RPMI8226 (cell line): ENCODE results near the gene XXYLT1.
"Not testable (repeated sequence)": the region's sequence is repeated elsewhere in the genome, so short reads cannot be mapped to it uniquely, and the experiment has no call there.

Source experiments
- DNase-seq: peaks from one replicate; pipeline ENCODE4 v3.0.0-alpha.2; 2015

Gene XXYLT1

DNA sequence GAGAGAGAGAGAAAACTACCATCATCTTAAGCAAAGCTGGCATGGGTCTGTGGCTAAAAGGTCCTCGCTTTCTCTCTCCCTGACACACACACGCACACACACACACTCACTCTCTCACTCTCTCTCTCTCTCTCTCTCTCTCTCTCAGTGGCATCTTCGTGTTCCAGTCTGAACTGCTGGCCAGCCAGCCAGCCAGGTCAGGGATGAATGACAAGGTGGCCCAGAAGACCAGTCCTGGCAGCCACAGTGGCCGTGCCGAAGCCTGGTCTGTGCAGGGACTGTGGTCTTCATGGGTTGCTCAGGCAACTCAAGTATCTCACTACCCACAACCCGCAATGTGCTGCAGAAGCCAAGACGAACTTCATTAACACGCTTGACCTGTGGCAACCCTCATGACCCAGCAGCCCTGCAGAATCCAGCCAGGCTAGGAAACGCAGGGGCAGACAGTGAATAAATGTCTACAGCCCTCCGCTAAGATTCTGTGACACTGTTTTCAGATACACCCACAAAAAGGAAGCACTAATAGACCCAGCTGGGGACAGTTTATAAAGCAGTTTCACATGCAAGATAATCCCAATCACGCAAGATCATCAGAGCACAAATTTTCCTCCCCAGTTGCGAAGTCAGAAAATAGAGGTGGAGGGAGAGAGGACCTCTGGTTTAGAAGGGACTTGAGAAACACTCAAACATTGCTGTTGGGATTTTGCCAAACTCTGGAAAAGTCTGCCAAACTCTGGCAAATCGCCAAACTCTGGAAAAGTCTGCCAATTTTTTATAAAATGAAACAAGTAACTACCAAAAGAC, 66.4 kb downstream of the XXYLT1 start:
- peak; percentile 32 for DNase-seq

GRCh38 chr3:195203606-195204005, 67.4 kb downstream of the XXYLT1 start:
- no peak for DNase-seq

DNA sequence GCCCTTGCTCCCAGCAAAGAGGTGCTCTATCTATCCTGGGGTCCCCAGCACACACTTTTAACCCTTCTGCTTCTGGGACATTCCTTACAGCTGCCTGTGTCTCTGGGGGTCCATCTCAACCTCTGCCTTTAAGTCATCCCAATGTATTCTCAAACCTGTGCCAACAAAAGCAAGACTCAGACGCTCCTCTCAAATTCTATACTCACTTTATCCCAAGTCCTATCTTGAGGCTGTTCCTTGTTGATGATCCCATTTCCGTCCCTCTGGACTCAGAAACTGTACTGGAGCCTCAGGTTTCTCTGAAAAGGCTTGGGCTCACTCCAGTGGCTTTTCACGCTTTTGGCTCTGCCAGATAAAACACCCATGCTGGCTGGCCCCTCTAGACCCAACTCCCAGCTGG, 69.7 kb downstream of the XXYLT1 start:
- no peak for DNase-seq

DNA sequence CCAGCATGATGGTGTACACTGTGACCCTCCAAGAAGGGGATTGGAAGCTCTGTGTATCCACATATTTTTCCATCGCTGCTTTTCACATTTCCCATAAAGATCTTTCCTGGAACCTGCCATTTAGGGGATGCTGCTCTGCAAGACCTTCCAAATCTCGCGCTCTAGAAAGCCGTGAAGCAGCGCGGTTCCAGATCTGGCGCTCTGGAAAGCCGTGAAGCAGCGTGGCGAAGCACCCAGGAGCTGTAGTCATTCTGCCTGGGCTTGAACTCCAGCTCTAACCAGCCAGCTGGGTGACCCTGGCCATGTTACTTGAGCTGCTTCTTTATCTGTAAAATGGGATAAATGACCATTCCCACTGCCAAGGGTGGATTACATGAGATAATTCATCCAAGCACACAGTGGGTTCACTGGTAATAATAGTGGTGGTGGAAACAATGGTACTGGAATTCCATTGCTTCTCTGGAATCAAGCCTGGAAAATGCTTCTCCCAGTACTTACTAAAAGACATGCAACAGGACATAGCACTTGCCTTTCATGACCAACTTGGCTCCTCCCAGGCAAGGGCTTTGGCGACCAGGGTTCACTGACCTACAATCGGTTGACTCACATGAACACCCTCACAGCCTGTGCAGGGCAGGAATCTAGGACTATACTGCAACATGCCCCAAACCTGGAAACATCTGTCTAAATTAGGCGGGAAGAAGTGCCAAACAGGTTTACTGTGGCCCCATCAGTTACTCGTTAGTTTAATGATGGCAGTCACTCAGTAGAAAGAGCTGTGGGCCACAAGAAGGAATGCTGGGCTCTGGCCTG, 70.7 kb downstream of the XXYLT1 start:
- DNase-seq = no peak

DNA sequence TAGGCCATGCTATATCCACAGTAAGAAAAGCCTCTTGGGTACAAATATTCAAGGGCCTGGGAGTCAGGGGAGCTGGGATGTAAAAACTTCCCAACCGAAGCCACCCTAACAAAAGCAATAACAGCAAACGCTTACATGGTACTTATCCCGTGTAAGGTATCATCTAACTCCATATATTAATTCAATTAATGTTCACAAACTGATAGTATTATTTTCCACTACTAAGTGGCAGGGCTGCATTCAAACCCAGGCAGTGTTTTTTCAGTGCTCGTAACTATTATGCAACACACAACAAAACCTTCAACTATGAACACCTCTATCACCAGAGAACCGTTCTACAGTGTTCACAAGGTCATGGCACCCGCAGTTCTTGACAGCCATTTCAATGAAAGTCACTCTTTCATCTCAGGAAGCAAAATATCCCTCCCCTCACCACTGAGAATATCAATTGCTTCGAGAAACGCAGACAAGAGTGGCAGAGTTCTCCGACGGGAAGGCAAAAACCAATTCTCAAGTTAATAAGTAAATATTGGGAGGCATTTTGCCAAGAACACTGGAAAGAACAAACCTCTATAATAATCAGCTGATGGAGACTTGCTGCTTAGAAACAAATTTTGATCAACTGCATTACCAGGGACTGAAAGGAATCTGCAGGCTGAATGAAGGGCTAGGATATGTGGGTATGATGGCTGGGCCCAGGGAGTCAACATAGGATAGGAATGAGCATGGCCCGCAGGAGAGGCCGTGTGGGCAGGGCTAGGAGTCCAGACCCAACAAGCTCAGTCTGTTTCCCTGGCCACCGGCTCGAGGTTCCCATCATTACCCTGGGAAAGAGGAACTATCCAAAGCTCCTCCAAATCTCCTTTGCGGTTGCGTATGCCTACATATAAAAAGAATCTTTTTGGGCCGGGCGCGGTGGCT, 72.3 kb downstream of the XXYLT1 start:
- no peak for DNase-seq

- DNase-seq = no peak
Observed at GRCh38 chr3:195197765-195198425, 73.1 kb downstream of the XXYLT1 start.

GRCh38 chr3:195196266-195196665, 74.7 kb downstream of the XXYLT1 start:
- no peak for DNase-seq

- DNase-seq = no peak
Observed at GRCh38 chr3:195195321-195196209, 75.4 kb downstream of the XXYLT1 start.

DNA sequence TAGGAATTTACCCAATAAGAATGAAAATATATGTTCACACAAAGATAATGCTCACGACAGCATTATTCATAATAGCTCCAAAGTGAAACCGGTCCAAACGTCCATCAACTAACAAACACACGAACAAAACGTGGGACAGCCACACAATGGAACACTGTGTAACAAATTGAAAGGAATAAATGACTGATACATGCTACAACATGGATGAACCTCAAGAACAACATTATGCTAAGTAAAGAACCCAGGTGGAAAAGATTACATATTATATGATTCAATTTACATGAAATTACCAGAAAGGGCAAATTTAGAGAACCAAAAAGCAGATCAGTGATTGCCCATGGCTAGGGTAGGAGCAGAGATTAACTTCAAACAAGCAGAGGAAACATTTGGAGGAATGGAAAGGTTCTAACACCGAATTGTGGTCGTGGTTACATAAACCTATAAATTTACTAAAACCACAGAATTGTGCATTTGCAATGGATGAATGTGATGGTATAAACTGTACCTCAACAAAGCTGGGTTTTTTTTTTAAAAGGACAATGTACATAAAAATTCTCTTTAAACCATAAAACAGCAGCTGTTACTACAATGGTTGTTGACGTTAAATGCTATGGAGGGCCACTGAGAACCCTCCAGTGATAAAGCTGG, 76.3 kb downstream of the XXYLT1 start:
- DNase-seq = no peak

DNA sequence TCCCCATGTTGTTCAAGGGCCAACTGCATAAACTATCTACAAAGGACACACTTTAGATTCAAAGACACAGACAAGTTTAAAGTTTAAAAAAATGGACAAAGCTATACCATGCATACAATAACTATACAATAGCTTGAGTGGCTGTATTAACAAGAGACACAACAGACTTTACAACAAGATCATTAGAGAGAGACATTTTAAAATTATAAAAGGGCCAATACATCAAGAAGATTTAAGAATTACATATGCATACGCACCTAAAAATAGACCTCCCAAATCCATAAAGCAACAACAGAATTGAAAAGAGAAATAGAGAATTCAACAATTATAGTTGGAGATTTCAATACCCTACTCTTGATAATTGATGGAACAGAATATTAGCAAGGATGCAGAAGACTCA, 79.4 kb downstream of the XXYLT1 start:
- no peak for DNase-seq

DNA sequence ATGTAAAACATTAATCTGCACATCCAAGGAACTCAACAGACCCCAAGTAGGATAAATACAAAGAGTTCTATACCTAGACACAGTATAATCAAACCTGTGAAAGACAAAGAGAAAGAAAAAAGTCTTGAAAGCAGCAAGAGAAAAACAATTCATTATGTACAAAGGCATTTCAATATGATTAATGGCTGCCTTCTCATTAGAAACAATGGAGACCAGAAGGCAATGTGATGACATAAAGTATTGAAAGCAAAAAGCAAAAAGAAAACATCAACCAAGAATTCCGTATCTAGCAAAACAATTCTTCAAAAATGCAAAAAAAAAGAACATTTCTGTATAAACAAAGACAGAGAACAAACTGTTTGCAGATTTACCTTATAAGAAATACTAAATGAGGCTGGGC, 81.1 kb downstream of the XXYLT1 start:
- no peak for DNase-seq

GRCh38 chr3:195188426-195188927, 82.5 kb downstream of the XXYLT1 start:
- DNase-seq = no peak

DNA sequence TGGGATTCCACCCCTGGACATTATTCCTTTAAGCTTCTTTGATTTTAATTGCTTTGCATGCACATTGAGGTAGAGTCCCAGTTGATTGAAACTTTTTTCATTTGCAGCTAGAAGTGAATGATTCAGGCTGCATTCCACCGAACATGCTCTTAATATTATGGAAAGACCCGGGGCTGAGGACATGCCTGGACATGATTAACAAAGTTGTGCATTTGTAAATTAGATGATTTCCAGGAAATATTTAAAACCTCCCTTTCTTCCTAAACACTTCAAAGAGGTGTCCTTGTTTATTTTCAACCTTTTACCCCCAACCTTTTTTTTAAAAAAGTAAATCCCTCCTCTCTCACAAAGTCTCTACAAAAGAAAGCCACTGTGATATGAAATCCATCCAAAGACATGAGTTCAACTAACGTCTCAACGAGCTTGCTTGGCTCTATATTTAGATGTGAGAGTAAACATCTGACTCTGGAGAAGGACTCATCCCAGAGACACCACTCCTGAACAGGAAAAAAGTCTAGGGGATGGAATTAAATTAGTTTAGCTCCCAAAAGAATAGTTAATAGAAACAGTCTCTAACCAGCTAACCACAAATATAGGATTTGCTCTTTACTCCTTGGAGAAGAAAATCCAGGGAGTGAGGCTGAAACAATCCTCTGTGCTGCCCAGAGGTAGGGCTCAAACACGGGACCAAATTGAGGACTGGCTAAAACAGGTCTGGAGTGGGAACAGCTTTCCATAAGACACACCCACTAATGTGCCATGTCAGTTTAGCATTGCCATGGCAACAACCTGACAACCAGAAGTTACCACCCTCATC, 83.1 kb downstream of the XXYLT1 start:
- DNase-seq = no peak

- not testable (repeated sequence) for DNase-seq
Observed at GRCh38 chr3:195186710-195187047, 84.3 kb downstream of the XXYLT1 start.

GRCh38 chr3:195186041-195186709, 84.8 kb downstream of the XXYLT1 start:
- DNase-seq = no peak

GRCh38 chr3:195185583-195185982, 85.4 kb downstream of the XXYLT1 start:
- peak; percentile 82 for DNase-seq

GRCh38 chr3:195184716-195185421, 86.1 kb downstream of the XXYLT1 start:
- no peak for DNase-seq

- DNase-seq = no peak
Observed at GRCh38 chr3:195183071-195183776, 87.7 kb downstream of the XXYLT1 start.
